NOMO-1 treated with DMSO at 0.1 percent for 48 hours (cell line): Measurements from ENCODE around the gene LPAR2.
"Not testable (repeated sequence)": the region's sequence is repeated elsewhere in the genome, so short reads cannot be mapped to it uniquely, and the experiment has no call there.

Experiments used
- DNase-seq: peaks from one replicate; lab custom pipeline; 2025; ENCODE audit not compliant: unreplicated experiment; lab: John Stamatoyannopoulos, UW

The LPAR2 gene

DNA sequence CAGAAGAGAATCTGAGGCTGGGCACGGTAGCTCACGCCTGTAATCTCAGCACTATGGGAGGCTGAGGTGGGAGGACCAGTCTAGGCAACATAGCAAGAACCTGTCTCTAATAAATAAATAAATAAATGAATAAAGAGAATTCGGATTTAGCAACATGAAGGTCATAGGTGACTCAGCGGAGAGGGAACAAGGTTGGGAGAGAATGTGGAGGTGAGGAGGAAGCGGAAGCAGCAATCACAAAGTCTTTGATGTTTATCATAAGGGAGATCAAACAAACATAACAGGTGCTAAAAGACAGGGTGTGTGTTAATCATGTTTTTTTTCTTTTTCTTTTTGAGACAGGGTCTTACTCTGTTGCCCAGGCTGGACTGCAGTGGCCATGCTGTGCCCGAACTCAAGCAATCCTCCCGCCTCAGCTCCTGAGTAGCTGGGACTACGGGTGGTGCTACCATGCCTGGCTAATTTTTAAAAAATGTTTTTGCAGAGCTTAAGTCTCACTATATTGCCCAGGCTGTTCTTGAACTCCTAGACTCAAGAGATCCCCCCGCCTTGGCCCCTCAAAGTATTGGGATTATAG, 25.8 kb downstream of the LPAR2 start:
- no peak for DNase-seq

DNA sequence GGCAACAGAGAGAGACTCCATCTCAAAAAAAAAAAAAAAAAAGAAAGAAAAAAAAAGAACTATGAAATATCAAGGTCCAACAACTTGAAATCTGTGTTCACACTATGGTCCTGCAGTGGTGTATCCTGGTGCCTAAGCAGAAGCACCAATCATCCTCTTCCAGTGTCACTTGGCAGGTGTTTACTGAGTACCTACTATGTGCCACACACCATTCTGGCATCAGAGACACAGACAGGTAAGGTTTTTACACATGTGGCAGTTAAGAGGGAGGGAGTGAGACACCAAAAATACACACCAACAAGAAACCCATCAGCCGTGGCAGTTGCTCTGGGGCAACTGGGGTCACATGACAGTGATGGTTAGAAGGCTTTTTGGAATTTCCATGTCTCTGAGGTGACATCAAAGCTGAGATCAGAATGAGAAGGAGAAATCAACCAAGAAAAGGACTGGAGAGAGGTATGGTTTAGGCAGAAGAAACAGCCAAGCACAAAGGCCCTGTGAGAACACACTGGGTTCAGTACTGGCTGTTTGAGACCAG, 27.2 kb downstream of the LPAR2 start:
- DNase-seq, result no peak

DNA sequence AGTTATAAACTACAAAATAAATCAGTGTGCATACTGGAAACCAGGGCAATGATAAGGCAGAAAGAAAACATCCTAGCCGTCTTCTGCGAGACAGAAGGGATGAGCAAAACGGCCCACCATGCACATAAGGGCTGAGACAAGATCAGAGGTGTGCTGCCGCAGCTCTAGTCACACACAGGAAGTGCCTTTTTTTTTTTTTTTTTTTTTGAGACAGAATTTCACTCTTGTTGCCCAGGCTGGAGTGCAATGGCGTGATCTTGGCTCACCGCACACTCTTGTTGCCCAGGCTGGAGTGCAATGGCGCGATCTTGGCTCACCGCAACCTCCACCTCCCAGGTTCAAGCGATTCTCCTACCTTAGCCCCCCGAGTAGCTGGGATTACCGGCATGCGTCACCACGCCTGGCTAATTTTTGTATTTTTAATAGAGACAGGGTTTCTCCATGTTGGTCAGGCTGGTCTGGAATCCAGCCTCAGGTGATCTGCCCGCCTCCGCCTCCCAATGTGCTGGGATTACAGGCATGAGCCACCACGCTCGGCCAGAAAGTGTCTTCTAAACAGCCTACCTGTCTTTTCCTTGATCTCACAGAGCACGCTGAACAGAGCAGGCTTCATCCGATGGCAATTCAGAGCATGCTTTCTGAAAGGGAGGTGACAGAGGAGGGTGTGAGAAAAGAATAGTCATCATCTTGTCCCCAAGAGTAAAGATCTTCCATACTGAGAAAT, 29.1 kb downstream of the LPAR2 start:
- DNase-seq, result not testable (repeated sequence)

DNA sequence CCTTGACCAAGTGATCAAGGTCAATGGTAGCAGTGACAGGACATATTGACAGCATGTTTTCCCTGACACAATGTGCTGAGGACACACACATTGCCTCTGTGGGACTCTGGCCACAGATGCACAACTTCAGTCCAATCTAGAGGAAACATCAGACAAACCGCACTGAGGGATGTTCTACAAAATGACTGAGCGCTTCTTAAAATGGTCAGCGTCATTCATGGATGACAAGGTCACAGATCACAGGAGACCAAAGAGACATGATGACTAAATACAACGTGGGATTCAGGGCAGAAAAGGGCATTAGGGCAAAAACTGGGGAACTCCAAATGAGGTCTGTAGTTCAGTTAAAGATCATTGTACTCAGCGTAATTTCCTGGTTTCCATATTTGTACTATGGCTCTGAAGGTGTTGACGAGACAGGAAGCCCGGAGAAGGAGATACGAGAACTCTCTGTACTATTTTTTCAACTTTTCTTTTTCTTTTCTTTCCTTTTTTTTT, 30.2 kb downstream of the LPAR2 start:
- DNase-seq, result no peak

DNA sequence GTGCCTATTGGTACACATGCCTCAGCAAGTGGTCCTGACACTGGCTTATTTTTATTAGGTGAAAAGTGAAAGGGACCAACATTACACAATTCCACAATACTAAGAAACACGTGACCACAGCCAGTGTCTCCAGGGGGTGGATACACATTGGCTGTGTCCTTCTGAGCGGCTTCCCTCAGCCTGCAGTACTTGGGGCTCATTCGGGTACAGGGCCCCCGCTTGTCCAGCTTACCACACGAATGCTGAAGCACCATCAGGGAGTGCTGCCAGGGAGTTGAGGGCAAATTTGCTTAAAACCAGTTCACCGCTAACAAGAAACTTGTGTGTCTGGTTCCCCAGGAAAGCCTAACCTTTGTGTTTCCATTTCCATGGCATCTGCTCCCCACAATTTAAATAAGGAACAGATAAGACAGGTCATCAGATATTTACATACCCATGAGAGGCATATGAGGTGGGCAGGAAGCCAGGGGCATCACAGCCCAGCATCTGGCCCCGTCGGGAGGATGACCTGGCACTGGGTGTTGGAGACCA, 32.8 kb downstream of the LPAR2 start:
- no peak for DNase-seq

DNA sequence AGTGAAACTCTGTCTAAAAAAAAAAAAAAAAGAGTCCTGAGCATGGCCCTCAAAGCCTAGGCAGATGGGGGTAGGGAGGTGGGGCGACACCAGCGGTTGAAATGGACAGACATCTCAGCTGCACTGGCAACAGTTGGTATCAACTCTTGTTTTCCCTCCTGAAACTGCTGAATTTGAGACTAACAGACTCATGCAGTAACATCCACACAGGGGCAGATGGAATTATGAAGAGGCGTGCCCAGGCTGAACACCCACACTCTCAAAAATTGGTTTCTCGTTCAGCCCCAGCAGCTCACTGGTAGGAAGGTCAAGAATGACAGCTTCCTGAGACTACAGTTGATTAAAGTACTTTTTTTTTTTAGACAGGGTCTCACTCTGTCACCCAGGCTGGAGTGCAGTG, 33.6 kb downstream of the LPAR2 start:
- no peak for DNase-seq

DNA sequence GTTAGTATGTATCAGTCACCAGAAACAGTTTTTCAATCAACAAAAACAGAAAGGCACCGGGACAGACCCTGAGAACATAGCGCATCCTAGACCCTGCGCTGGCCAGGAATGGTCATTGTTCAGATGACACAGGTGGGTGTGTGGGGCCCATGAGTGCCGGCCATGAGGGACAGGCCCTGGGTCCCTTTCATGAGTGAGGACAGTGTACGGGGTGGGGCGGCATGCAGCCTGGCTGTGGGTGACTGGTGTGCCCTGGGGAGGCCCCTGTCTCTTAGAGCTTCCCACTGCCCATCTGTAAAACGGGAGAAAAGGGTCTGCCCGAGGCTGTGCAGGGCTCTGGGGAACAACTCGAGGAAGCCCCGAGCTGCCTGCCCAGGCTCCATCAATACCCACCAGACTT, 35.3 kb downstream of the LPAR2 start:
- no peak for DNase-seq

DNA sequence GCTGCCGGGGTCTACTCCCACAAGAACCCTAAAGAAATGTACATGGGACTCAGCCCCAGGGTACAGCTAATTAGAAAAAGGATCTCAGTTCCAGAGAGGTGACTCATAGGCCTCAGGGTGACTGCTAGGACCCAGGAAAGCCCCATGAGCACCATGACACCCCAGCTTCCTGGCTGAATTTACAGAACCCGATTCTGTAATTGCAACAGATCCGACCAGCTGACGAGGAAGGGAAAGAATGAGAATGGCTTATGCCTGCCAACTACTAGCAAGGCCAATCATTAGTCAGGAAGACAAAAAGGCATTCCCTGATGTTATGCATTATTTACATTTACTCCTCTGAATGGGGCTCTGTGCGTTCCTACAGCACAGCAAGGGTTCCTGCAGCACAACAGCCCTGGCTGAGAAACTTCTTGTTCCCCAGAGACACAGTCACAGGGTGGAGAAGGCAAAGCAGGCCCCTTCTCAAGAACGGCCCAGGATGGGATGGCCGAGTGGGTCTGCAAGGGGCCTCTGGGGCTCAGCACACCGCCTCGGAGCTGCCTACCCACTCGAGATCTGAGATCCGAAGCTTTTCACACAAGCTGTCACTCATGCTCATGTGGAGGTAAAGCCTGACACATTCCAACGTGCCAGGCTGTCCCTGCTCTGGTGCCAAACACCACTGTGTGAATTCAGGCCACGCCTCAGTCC, 36.7 kb downstream of the LPAR2 start:
- DNase-seq, result no peak

DNA sequence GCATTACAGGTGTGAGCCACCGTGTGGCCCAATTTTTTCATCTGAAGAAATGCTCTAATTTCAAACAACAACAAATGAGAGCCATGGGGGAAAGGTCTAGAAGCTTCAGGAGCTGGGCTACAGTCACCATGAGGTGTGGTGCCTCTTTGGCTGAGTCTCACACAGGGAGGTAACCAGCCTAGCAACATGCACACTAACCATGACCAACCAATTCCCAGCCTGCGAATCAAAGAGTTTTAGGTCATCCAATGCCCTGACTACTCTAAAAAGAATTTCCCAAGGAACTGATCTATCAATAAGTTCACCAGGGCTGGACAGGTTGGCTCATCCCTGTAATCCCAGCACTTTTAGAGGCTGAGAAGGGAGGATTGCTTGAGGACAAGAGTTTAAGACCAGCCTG, 39.5 kb downstream of the LPAR2 start:
- DNase-seq, result no peak

DNA sequence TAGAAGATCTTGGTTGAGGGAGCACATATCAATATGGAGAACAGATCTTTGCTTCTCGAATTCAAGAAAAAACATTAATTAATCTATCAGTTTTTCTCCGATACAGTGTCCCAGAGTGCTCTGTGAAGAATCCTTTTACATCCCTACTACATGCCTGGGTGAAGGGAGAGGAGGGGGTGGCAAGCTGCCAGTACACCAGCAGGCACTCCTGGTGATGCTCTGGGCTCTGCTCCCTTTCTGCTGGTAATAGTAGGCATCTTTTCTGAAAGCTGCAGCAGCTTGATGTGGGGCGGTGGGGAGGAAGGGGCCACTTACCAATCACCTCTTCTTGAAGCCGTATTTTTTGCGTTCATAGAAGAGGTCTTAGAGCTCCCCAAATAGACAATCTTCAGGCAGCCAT, 40.2 kb downstream of the LPAR2 start:
- DNase-seq, result no peak

DNA sequence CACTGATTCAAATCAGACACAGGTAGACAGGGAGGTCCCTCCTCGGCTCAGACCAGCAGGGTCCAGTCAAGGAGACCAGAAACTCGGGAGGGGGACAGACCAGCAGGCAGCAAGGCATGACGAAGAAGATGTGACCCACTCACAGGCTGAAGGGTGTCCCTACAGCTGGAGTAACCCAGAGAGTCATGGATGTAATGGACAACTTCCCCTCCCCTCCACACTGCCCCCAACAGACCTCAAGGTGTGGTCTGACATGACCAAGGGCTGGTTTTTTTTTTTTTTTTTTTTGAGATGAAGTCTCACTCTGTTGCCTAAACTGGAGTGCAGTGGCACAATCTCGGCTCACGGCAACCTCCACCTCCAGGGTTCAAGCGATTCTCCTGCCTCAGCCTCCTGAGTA, 43.7 kb downstream of the LPAR2 start:
- DNase-seq, result no peak

DNA sequence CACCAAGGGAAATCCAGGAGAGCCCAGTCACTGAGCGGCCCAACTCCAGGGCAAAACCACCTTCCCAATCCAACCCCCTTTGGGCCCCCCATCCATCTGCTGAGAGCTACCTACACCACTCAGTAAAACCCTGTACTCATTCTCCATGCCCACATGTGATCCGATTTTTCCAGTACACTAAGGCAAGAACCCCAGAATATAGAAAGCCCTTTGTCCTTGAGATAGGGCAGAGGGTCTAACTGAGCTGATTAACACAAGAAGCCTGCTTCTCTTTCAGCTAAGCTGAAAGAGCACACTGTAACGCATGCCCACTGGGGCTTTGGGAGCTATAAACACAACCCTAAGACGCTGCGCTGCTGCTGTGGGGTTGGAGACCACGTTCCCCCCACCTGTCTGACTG, 45.5 kb downstream of the LPAR2 start:
- DNase-seq, result no peak

DNA sequence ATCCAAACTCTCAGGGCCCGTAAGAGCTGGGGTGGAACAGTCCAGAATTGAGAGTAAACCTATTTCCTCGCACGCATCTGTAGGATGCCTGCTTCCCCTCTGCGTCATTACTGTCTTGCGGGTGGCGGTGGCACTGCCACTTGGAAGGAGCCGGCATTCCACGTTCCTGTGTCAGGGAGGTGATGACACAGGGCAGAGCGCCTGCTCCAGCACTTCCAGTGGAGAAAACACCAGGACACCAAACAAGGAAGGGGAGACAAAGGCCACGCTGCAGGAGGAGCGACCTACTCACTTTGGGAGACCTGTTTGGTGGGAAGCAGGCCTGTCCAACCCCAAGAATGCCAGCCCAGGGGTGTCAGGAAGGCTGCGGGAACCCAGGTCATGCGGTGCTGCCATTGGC, 46.6 kb downstream of the LPAR2 start:
- no peak for DNase-seq

DNA sequence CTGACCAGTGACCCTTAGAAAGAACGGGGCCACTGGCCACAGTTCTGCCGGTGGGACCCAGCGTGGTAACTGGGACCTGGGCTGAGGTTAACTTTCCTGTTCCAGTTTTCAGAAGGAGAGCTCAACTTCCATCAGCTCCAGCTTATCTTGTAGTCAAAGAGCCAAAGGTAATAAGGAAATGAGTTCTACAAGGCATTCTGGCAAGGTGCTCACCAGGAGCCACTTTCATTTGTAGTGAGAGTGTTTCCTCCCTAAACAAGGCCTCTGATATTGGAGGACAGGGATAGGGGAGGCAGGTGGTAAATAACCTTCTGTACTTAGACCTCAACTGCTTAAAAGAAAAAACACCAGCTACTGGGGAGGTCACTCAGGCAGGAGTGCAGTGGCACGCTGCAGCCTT, 47.6 kb downstream of the LPAR2 start:
- DNase-seq, result no peak

DNA sequence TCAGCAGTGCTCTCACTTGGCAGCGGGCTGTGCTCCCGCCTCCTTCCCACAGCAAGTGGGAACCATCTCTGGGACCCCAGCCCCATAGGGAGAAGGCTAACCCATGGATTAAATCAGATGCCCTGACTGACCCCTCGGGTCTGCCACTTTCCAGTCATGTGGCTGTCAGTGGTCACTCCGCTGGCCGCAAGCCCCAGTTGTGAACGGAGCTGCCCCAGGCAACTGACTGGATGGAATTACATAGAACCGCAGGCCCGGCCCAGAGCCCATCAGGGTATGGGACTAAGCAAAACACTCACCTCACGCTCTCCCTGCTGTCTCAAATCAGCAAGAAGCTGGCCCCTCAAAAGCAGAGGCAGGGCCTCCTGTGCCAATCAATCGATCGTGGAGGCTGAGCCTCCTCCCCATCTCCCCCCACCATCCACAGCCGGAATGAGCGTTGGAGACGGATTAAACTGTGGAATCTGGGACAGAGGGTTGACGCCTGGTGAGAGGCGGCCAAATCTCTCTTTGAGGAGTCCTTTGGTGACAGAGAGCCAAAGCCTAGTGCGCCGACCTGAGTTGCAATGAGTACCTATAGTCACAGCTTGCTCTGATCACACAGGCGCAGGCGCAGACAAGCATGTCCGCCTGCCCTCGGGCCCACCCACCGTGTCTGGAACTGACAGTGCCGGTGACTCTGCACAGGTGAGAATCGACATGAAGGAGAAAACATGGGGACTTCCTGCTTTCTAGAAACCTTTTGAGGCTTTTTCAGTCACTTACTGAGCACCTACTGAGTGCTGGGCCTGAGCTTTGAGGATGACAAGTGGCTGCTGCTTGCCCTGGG, 48.3 kb downstream of the LPAR2 start:
- DNase-seq, result no peak

DNA sequence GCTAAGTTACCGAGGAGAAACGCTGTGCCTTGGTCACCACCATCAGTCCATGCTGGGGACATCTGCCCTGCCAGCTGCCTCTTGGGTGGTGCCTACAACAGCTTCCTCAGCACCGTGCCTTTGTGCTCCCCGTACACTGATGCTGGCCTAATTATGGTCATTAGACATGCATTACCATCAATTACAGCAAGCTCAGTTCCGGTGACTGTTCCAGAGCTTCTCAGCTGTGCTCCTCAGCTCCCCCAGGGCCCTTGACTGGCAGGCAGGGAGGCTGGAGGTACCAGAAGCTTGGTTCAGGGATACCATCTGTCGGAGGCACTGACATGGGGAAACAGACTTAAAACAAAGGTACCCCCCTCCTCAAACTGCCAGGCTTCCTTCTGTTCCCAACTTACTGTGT, 49.8 kb downstream of the LPAR2 start:
- DNase-seq, result no peak

DNA sequence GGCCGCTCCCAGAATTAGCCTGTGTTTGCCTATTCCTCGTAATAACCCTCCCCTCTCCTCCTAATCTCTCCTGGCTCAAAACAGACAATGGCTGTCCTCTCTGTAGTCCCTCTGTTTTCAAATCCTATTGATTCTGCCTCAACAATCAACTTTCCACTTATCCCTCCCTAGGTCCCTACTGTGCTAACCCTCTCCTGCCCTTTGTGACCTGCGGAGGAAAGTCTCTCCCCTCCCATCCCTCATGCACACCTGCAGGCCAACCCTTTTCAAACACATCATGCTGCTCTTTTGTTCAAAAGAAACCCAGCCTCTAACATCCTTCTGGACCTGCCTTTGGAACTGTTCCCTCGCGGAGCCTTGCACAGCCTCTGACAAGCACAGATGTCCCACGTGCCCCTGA, 52.6 kb downstream of the LPAR2 start:
- no peak for DNase-seq
